Measurements from ENCODE around the gene MACF1. TPM values are rescaled to one million over a fixed set of nuclear protein-coding genes. Genes with fewer than 3 reads are reported as not detected.

MACF1 gene
- total RNA-seq, 2 donors from 2014 or later: 510 to 525 TPM

DNA sequence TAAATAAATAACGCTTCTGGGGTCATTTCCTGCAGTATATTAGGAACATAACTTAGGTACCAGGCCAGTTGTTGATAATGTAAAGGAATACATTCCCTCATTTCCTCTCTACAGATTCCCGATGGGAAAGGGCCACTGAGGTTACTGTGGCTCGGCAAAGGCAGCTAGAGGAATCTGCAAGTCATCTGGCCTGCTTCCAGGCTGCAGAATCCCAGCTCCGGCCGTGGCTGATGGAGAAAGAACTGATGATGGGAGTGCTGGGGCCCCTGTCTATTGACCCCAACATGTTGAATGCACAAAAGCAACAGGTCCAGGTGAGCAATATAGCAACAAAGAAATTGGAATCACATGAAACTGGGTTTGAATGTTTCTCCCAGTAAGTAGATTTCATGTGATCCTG lies 177.3 kb downstream of the MACF1 start:
- Mint-ChIP-seq H3K27ac (no peak overlapping the region), H3K4me3 (no peak overlapping the region), H3K27me3 (no peaks in the 10 kb centered on the region), H3K36me3 (ENCODE audit: low read depth) (no peaks in the 10 kb centered on the region), H3K4me1 (peaks cover 3% of the 10 kb centered on the region)
- no peak for DNase-seq
- ATAC-seq: no peak
- H3K9me3 ChIP-seq (ENCODE audit: control insufficient read depth, low read length, poor library complexity, severe bottlenecking): no peaks in the 10 kb centered on the region

DNA sequence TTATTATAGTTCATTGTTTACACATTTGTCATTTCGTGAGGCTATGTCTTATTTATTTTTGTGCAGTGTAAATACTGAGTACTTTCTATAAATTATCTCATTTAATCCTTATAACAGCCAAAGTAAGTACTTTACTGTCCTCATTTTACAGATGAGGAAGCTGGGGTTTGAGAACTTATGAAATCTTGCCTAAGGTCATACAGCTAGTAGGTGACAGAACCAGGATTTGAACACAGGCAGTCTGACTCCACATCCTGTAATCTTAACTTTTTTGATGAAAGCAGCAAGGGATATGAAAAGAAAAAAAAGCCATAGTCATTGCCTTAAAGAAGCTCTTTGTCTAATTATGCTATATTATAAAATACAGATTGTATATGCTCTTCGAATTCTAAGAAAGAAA lies 179.8 kb downstream of the MACF1 start:
- Mint-ChIP-seq H3K36me3 (ENCODE audit: low read depth) (no peaks in the 10 kb centered on the region), H3K4me1 (peaks cover 4% of the 10 kb centered on the region), H3K4me3 (no peak overlapping the region), H3K27ac (no peak overlapping the region), H3K27me3 (no peaks in the 10 kb centered on the region)
- DNase-seq (no peak), ATAC-seq (no peak)
- H3K9me3 ChIP-seq (ENCODE audit: control insufficient read depth, low read length, poor library complexity, severe bottlenecking): no peaks in the 10 kb centered on the region

DNA sequence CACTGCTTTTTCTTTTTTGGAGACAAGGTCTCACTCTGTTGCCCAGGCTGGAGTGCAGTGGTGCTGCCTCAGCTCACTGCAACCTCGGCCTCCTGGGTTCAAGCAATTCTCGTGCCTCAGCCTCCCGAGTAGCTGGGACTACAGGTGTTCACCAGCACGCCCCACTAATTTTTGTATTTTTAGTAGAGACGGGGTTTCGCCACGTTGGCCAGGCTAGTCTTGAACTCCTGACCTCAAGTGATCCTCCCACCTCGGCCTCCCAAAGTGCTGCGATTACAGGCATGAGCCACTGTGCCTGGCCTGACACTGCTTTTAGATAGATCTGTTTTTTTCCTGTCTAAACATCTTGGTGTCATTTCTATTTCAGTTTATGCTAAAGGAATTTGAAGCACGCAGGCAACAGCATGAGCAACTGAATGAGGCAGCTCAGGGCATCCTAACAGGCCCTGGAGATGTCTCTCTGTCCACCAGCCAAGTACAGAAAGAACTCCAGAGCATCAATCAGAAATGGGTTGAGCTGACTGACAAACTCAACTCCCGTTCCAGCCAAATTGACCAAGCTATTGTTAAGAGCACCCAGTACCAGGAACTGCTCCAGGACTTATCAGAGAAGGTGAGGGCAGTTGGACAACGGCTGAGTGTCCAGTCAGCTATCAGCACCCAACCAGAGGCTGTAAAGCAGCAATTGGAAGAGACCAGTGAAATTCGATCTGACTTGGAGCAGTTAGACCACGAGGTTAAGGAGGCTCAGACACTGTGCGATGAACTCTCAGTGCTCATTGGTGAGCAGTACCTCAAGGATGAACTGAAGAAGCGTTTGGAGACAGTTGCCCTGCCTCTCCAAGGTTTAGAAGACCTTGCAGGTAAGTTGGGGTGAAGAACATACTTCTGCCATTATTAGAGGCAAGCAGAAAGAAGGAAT lies 180.8 kb downstream of the MACF1 start:
- Mint-ChIP-seq H3K27me3 (no peaks in the 10 kb centered on the region), H3K27ac (peak overlapping the region; percentile 51), H3K36me3 (ENCODE audit: low read depth) (no peaks in the 10 kb centered on the region), H3K4me1 (peaks cover 4% of the 10 kb centered on the region), H3K4me3 (no peak overlapping the region)
- ATAC-seq: no peak
- no peak for DNase-seq
- no peaks in the 10 kb centered on the region for H3K9me3 ChIP-seq (ENCODE audit: control insufficient read depth, low read length, poor library complexity, severe bottlenecking)

DNA sequence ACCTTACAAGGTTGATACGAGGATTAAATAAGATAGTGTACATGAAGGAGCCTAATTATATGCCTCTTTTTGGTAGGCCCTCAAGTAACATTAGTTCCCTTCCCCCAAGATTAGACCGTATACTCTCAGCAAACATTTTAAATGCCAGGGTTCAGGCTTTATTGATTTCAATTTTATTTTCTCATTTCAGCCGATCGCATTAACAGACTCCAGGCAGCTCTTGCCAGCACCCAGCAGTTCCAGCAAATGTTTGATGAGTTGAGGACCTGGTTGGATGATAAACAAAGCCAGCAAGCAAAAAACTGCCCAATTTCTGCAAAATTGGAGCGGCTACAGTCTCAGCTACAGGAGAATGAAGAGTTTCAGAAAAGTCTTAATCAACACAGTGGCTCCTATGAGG lies 182.5 kb downstream of the MACF1 start:
- no peaks in the 10 kb centered on the region for H3K36me3 Mint-ChIP-seq (ENCODE audit: low read depth)
- H3K4me1 Mint-ChIP-seq: peaks cover 14% of the 10 kb centered on the region
- DNase-seq (no peak), ATAC-seq (no peak)
- no peak overlapping the region for H3K4me3 Mint-ChIP-seq
- no peaks in the 10 kb centered on the region for H3K27me3 Mint-ChIP-seq
- H3K9me3 ChIP-seq (ENCODE audit: control insufficient read depth, low read length, poor library complexity, severe bottlenecking): no peaks in the 10 kb centered on the region
- H3K27ac Mint-ChIP-seq: peak overlapping the region; percentile 62

DNA sequence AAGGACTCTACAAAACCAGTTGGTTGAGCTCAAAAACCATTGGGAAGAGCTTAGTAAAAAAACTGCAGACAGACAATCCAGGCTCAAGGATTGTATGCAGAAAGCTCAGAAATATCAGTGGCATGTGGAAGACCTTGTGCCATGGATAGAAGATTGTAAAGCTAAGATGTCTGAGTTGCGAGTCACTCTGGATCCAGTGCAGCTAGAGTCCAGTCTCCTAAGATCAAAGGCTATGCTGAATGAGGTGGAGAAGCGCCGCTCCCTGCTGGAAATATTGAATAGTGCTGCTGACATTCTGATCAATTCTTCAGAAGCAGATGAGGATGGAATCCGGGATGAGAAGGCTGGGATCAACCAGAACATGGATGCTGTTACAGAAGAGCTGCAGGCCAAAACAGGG lies 183.0 kb downstream of the MACF1 start:
- Mint-ChIP-seq H3K27me3 (no peaks in the 10 kb centered on the region), H3K36me3 (ENCODE audit: low read depth) (no peaks in the 10 kb centered on the region), H3K4me1 (peaks cover 16% of the 10 kb centered on the region), H3K4me3 (no peak overlapping the region), H3K27ac (peak overlapping the region; percentile 37)
- no peaks in the 10 kb centered on the region for H3K9me3 ChIP-seq (ENCODE audit: control insufficient read depth, low read length, poor library complexity, severe bottlenecking)
- DNase-seq (no peak), ATAC-seq (no peak)

DNA sequence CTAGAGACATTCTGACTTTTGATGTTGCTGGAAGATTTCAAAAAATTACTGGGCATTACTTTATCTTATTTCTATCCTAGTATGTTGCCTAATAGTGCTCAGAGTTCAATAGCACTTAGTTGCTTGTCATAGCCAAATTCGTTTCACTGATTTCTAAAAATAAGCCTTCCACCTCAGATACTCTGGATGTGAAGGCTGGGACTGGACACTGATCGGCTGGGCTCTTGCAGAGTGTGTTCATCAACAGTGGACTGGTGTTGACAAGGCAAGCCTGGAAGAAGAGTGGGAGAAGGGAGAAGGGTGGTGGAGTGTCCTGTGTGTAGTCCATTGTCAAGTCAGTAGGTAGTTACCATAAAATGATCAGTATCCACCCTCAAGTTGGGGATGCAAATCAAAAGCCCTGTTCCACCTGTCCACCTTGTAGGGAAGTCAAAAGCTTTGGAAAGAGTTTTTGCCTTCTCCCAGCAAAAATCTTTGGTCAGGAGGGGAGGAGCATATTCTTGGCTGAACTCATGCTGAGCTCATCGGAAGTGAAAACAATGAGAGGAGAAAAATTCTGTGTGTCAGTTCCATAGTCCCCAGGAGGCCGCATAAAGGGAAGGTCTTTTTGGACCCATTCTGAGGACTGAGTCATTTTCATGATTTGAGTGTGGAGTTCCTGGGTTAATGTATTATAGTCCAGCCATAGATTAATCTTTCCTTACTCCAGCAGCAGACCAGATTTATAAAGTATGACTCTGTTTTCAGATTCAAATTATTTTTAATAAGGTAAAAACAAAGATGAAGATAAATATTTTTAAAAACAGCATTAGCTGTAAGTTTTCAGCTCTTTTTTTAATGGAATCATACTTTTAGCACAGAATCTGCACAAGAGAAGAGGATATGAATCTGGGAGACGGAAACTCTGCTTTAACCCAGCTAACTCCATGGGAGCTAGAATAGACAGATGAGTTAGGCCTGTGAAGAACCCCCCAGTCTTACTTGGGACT lies 187.5 kb downstream of the MACF1 start:
- ATAC-seq (no peak), DNase-seq (no peak)
- H3K9me3 ChIP-seq (ENCODE audit: control insufficient read depth, low read length, poor library complexity, severe bottlenecking): no peaks in the 10 kb centered on the region
- Mint-ChIP-seq H3K27ac (peak overlapping the region; percentile 91), H3K27me3 (no peaks in the 10 kb centered on the region), H3K36me3 (ENCODE audit: low read depth) (no peaks in the 10 kb centered on the region), H3K4me3 (peak overlapping the region; percentile 36), H3K4me1 (peaks cover 48% of the 10 kb centered on the region)

DNA sequence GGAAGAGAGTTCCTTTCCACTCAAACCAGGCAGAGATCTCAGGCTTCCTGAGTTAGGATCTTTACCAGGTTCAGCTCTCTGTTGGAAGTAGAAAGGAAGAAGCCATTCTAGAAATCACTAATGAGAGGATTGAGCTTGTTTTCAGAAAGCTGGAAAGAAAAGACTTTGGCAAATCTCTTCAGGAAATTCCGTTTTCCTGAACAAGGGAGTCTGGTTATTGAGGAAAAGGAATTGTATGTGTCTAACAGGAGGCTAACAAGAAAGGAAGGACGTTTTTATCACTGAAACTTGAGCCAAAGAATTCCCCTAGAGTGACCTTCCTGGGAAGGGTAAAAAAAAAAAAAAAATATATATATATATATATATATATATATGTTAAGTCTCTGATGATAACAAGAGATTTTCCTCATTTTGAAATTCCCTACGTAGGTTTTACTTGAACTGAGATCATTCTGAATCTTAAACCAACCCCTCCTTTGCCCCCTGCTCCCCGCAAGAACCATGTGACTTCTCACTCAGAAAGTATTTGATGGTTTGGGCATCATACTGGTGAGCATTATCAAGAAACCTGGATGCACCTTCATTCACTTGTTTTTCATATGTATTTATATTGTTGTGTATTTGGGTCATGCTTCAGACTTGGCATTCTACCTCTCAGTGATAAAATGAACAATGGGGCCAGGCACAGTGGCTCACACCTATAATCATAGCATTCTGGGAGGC lies 188.5 kb downstream of the MACF1 start:
- H3K4me3 Mint-ChIP-seq: no peak overlapping the region
- DNase-seq: no peak
- peaks cover 50% of the 10 kb centered on the region for H3K4me1 Mint-ChIP-seq
- ATAC-seq: no peak
- no peaks in the 10 kb centered on the region for H3K36me3 Mint-ChIP-seq (ENCODE audit: low read depth)
- H3K27ac Mint-ChIP-seq: peak overlapping the region; percentile 91
- H3K9me3 ChIP-seq (ENCODE audit: control insufficient read depth, low read length, poor library complexity, severe bottlenecking): no peaks in the 10 kb centered on the region
- H3K27me3 Mint-ChIP-seq: no peaks in the 10 kb centered on the region

DNA sequence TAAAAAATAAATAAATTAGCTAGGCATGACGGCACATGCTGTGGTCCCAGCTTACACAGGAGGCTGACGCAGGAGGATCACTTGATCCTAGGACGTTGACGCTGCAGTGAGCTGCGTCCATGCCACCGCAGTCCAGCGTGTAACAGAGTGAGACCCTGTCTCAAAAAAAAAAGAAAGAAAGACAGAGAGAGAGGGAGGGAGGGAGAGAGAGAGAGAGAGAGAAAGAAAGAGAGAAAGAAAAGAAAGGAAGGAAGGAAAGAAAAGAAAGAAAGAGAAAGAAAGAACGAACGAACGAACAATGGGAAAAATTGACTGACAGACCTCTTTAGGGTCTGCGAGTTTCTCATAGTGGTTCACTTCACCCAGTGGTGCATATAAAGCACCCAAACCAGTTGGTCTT lies 189.2 kb downstream of the MACF1 start:
- H3K27ac Mint-ChIP-seq: peak overlapping the region; percentile 91
- H3K4me1 Mint-ChIP-seq: peaks cover 56% of the 10 kb centered on the region

DNA sequence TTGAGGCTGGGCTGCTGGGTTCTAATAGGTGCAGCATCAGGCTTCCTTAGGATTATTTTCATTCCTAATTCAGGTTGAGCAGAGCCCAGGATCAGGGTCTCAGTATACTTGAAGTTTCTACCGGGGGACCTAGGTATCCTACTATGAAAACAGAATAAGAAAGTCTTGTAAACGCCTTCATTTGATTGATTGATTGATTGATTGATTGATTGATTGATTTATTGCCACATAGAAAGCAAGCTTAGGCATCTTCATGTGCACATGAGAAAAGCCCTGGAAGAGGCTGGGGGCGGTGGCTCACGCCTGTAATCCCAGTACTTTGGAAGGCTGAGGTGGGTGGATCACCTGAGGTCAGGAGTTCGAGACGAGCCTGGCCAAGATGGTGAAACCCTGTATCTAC lies 189.6 kb downstream of the MACF1 start:
- Mint-ChIP-seq H3K4me3 (no peak overlapping the region), H3K4me1 (peaks cover 58% of the 10 kb centered on the region), H3K27me3 (no peaks in the 10 kb centered on the region), H3K27ac (peak overlapping the region; percentile 91), H3K36me3 (ENCODE audit: low read depth) (no peaks in the 10 kb centered on the region)
- H3K9me3 ChIP-seq (ENCODE audit: control insufficient read depth, low read length, poor library complexity, severe bottlenecking): no peaks in the 10 kb centered on the region
- DNase-seq (no peak), ATAC-seq (no peak)

More for the DNA sequence above, 189.2 kb downstream of the MACF1 start:
- DNase-seq: no peak
- Mint-ChIP-seq H3K36me3 (ENCODE audit: low read depth) (no peaks in the 10 kb centered on the region), H3K27me3 (no peaks in the 10 kb centered on the region), H3K4me3 (no peak overlapping the region)
- H3K9me3 ChIP-seq (ENCODE audit: control insufficient read depth, low read length, poor library complexity, severe bottlenecking): no peaks in the 10 kb centered on the region
- no peak for ATAC-seq

DNA sequence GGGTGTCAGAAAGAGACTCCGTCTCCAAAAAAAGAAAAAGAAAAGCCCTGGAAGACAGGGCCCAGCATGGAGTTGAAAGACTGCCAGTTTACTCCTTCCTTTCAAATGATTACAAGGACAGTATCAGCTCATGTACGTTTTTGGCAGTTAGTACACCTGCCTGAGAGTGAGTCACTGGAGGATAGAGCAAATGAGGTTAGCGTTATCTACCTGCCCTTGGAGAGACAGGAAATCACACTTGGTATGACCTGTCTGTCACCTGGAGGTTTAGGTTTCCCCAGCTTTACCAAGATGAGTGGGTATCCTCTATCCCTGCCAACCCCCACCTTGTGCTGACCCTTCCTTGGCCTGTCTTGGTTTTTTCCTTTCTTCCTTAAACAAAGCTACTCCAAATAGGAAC lies 190.1 kb downstream of the MACF1 start:
- Mint-ChIP-seq H3K4me3 (no peak overlapping the region), H3K36me3 (ENCODE audit: low read depth) (no peaks in the 10 kb centered on the region), H3K4me1 (peaks cover 61% of the 10 kb centered on the region), H3K27ac (peak overlapping the region; percentile 91), H3K27me3 (no peaks in the 10 kb centered on the region)
- H3K9me3 ChIP-seq (ENCODE audit: control insufficient read depth, low read length, poor library complexity, severe bottlenecking): no peaks in the 10 kb centered on the region
- DNase-seq (no peak), ATAC-seq (peak; percentile 93)

DNA sequence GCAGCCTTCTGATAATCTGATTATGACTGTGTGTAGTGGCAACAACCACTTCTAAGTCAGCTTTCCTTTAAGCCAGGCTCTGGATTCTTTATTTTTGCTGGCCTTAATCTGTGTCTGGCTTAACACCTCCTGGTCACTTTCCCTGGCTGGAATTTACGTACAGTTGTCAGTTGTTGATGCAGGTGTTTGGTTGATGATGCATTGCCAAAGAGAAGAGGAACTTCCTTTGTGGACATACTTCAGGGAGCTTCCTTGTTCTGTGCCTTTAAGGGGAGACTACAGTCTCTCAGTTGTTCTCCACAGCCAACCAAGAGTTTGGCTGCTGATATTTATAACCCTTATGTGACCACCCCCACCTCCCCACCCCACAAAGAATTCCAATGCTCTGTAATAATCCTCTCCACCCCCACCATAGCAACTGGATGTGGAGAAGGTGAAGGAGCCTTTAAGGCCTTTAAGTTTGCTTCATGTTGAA lies 190.9 kb downstream of the MACF1 start:
- no peaks in the 10 kb centered on the region for H3K9me3 ChIP-seq (ENCODE audit: control insufficient read depth, low read length, poor library complexity, severe bottlenecking)
- H3K36me3 Mint-ChIP-seq (ENCODE audit: low read depth): no peaks in the 10 kb centered on the region
- peak overlapping the region; percentile 49 for H3K27ac Mint-ChIP-seq
- H3K4me3 Mint-ChIP-seq: no peak overlapping the region
- no peaks in the 10 kb centered on the region for H3K27me3 Mint-ChIP-seq
- H3K4me1 Mint-ChIP-seq: peaks cover 65% of the 10 kb centered on the region
- DNase-seq: no peak
- ATAC-seq: no peak

DNA sequence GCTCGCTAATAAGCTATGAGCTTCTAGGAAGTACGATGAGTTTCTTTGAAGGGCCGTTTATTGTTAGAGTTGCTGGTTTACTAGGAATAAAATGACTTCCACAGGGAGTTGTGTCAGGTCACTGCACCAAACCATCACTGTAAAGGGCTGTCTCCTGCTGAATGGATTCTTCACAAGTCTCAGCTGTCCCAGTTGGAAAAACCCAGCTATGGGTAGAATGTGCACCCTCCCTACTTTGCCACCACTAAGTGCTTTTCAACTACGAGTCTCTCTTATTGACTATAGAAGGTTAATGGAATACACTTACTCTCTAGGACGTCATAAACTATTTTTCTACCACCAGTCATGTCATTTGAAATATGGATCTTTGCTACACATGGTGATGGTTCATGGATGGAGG lies 192.2 kb downstream of the MACF1 start:
- no peak overlapping the region for H3K4me3 Mint-ChIP-seq
- no peak for DNase-seq
- no peaks in the 10 kb centered on the region for H3K36me3 Mint-ChIP-seq (ENCODE audit: low read depth)
- H3K9me3 ChIP-seq (ENCODE audit: control insufficient read depth, low read length, poor library complexity, severe bottlenecking): no peaks in the 10 kb centered on the region
- peaks cover 61% of the 10 kb centered on the region for H3K4me1 Mint-ChIP-seq
- peak overlapping the region; percentile 21 for H3K27ac Mint-ChIP-seq
- ATAC-seq: no peak
- H3K27me3 Mint-ChIP-seq: no peaks in the 10 kb centered on the region

DNA sequence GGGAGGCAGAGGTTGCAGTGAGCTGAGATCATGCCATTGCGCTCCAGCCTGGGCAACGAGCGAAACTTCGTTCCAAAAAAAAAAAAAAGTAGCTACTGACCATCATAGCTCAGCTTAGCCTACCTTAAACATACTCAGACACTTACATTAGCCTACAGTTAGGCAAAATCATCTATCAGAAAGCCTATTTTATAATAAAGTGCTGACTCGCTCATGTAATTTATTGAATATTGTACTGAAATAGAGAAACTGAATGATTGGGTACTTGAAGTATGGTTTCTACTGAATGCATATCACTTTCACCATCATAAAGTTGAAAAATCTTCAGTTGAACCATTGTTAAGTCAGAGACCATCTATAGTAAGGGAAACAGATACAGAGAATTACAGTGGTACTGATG lies 193.0 kb downstream of the MACF1 start:
- no peak for DNase-seq
- ATAC-seq: no peak
- Mint-ChIP-seq H3K36me3 (ENCODE audit: low read depth) (peaks cover 2% of the 10 kb centered on the region), H3K27me3 (no peaks in the 10 kb centered on the region), H3K4me3 (no peak overlapping the region), H3K4me1 (peaks cover 59% of the 10 kb centered on the region), H3K27ac (peak overlapping the region; percentile 21)
- no peaks in the 10 kb centered on the region for H3K9me3 ChIP-seq (ENCODE audit: control insufficient read depth, low read length, poor library complexity, severe bottlenecking)

All from T-helper 17 cell (primary cell).